SU-DHL-6 (cell line): ENCODE measurements around the gene SLC6A13.

Source experiments
- H2AFZ ChIP-seq: fragments of 200-600 bp; sonication (generic); 2 replicates; pipeline ENCODE4 v1.6.1; 2014; ENCODE audit warnings: low read depth, mild to moderate bottlenecking, moderate library complexity, mixed read lengths, antibody characterized with exemption, low read length; ENCODE audit not compliant: severe bottlenecking
- H3F3A ChIP-seq: fragments of 200-600 bp; shearing (Covaris generic); 2 replicates; pipeline ENCODE4 v1.6.0; 2016; ENCODE audit warnings: antibody characterized with exemption, mild to moderate bottlenecking; ENCODE audit not compliant: insufficient read depth
- H3K27ac ChIP-seq: fragments of 200-600 bp; sonication (generic); 2 replicates; pipeline ENCODE4 v1.5.1; 2016; ENCODE audit warnings: low read depth, mild to moderate bottlenecking, low read length, moderate library complexity, mixed read lengths
- H3K27me3 ChIP-seq: fragments of 200-600 bp; sonication (generic), shearing (Covaris generic); 2 replicates; pipeline ENCODE4 v1.6.0; 2014; ENCODE audit warnings: mild to moderate bottlenecking, low read length
- H3K36me3 ChIP-seq: fragments of 200-600 bp; sonication (generic); 2 replicates; pipeline ENCODE4 v1.6.1; 2014; ENCODE audit warnings: mild to moderate bottlenecking, low read length, mixed read lengths
- H3K4me2 ChIP-seq: fragments of 300-600, 200-600 bp; shearing (Covaris generic), sonication (generic); 2 replicates; pipeline ENCODE4 v1.6.0; 2014; ENCODE audit warnings: low read length, low read depth, mild to moderate bottlenecking; ENCODE audit not compliant: poor library complexity, severe bottlenecking
- H3K4me3 ChIP-seq: fragments of 200-600 bp; sonication (generic); 2 replicates; pipeline ENCODE4 v1.5.1; 2014; ENCODE audit warnings: antibody characterized with exemption, low read length, mild to moderate bottlenecking, mixed read lengths; ENCODE audit not compliant: insufficient read depth, poor library complexity, severe bottlenecking
- H3K79me2 ChIP-seq: fragments of 200-600 bp; sonication (generic); 2 replicates; pipeline ENCODE4 v1.6.1; 2014; ENCODE audit warnings: mild to moderate bottlenecking, low read length, moderate library complexity; ENCODE audit not compliant: insufficient read depth
- H3K9ac ChIP-seq: fragments of 200-600 bp; sonication (generic); 2 replicates; pipeline ENCODE4 v1.7.0; 2014; ENCODE audit warnings: mild to moderate bottlenecking, low read length
- H3K9me2 ChIP-seq: fragments of 200-600 bp; sonication (generic); replicated peaks from 2 replicates; pipeline ENCODE4 v1.6.1; 2014; ENCODE audit warnings: low read length; ENCODE audit not compliant: insufficient read depth
- H3K9me3 ChIP-seq: fragments of 200-600 bp; sonication (generic); 2 replicates; pipeline ENCODE4 v1.6.1; 2014; ENCODE audit warnings: low read length, mixed read lengths; ENCODE audit not compliant: insufficient read depth
- H4K20me1 ChIP-seq: fragments of 200-600 bp; sonication (generic); 2 replicates; pipeline ENCODE4 v1.6.1; 2014; ENCODE audit warnings: low read depth, mild to moderate bottlenecking, antibody characterized with exemption, low read length, moderate library complexity, mixed read lengths
- CTCF ChIP-seq: fragments of 200-600 bp; sonication (generic); IDR thresholded peaks from one replicate; pipeline ENCODE4 v1.5.1; 2017; ENCODE audit warnings: antibody characterized with exemption, mild to moderate bottlenecking, low read length, moderate library complexity; ENCODE audit not compliant: insufficient read depth, poor library complexity, severe bottlenecking
- EZH2phosphoT487 ChIP-seq: fragments of 200-600 bp; sonication (generic), shearing (Covaris generic); conservative IDR thresholded peaks from 2 replicates; pipeline ENCODE4 v1.6.1; 2018; ENCODE audit warnings: mild to moderate bottlenecking, antibody characterized with exemption, low read length, moderate library complexity, mixed read lengths

The SLC6A13 gene

GRCh38 chr12:221736-222135 is 40.9 kb downstream of the SLC6A13 start:
- no peaks in the 10 kb centered on the region for H3K9me2 ChIP-seq
- no peaks in the 10 kb centered on the region for H4K20me1 ChIP-seq
- TF ChIP-seq CTCF, result no peak
- TF ChIP-seq EZH2phosphoT487, result no peak
- H3K4me3 ChIP-seq, result no peak overlapping the region
- H3K27me3 ChIP-seq, result no peaks in the 10 kb centered on the region
- no peak overlapping the region for H2AFZ ChIP-seq
- no peaks in the 10 kb centered on the region for H3K36me3 ChIP-seq
- no peaks in the 10 kb centered on the region for H3K79me2 ChIP-seq
- H3K4me2 ChIP-seq, result no peak overlapping the region
- H3K9ac ChIP-seq, result no peak overlapping the region
- H3F3A ChIP-seq, result no peaks in the 10 kb centered on the region
- no peak overlapping the region for H3K27ac ChIP-seq
- no peaks in the 10 kb centered on the region for H3K9me3 ChIP-seq

GRCh38 chr12:220946-221550 is 41.6 kb downstream of the SLC6A13 start:
- no peaks in the 10 kb centered on the region for H4K20me1 ChIP-seq
- H3K9ac ChIP-seq, result no peak overlapping the region
- H3K36me3 ChIP-seq, result no peaks in the 10 kb centered on the region
- no peak overlapping the region for H3K27ac ChIP-seq
- no peaks in the 10 kb centered on the region for H3K9me3 ChIP-seq
- no peak for TF ChIP-seq CTCF
- TF ChIP-seq EZH2phosphoT487, result no peak
- H3K4me2 ChIP-seq, result no peak overlapping the region
- H3K79me2 ChIP-seq, result no peaks in the 10 kb centered on the region
- no peak overlapping the region for H3K4me3 ChIP-seq
- H2AFZ ChIP-seq, result no peak overlapping the region
- H3K9me2 ChIP-seq, result no peaks in the 10 kb centered on the region
- H3F3A ChIP-seq, result no peaks in the 10 kb centered on the region
- H3K27me3 ChIP-seq, result no peaks in the 10 kb centered on the region

GRCh38 chr12:220491-220890 is 42.1 kb downstream of the SLC6A13 start:
- H3K9me3 ChIP-seq, result no peaks in the 10 kb centered on the region
- H3K27ac ChIP-seq, result no peak overlapping the region
- no peak overlapping the region for H3K9ac ChIP-seq
- H3K79me2 ChIP-seq, result no peaks in the 10 kb centered on the region
- no peaks in the 10 kb centered on the region for H3K36me3 ChIP-seq
- H3F3A ChIP-seq, result no peaks in the 10 kb centered on the region
- no peak overlapping the region for H3K4me2 ChIP-seq
- no peak overlapping the region for H2AFZ ChIP-seq
- no peak overlapping the region for H3K4me3 ChIP-seq
- no peaks in the 10 kb centered on the region for H3K27me3 ChIP-seq
- no peak for TF ChIP-seq CTCF
- no peak for TF ChIP-seq EZH2phosphoT487
- no peaks in the 10 kb centered on the region for H4K20me1 ChIP-seq
- H3K9me2 ChIP-seq, result no peaks in the 10 kb centered on the region
